GM12878 (cell line): ENCODE results near the gene WNT9A. TPM values are rescaled to one million over a fixed set of nuclear protein-coding genes. Genes with fewer than 3 reads are reported as not detected.

ENCODE experiments used
- ATAC-seq: fragments of 200-7000 bp; cut with Tn5 transposase; 3 replicates; pipeline ENCODE4 v1.9.1; 2020; ENCODE audit warnings: mild to moderate bottlenecking, moderate library complexity
- BruUV-seq: library from RNA; stranded (reverse); fragments of 400-500 nt; replicated peaks from 2 replicates; lab custom pipeline; 2021; lab: Mats Ljungman, UMichigan
- CTCF ChIA-PET: fragments of 300-600 bp; sonication (Branson Sonifier 250); formaldehyde crosslinking; extraction: SDS; loops from one replicate; lab custom pipeline; 2021; ENCODE audit warnings: inconsistent platforms; lab: Yijun Ruan, JAX
- POLR2A ChIA-PET: fragments of 350-600 bp; formaldehyde crosslinking; extraction: SDS; loops from one replicate; lab custom pipeline; 2021; ENCODE audit warnings: inconsistent platforms; lab: Charles Lee
- RAD21 ChIA-PET: fragments of 300-600 bp; sonication (Branson Sonifier 250); formaldehyde crosslinking; loops from one replicate; lab custom pipeline; 2023; ENCODE audit warnings: antibody characterized with exemption; ENCODE audit not compliant: unreplicated experiment; lab: Charles Lee
- SMC1A ChIA-PET: fragments of 300-600 bp; sonication (Branson Sonifier 250); formaldehyde crosslinking; loops from one replicate; lab custom pipeline; 2023; ENCODE audit not compliant: unreplicated experiment, uncharacterized antibody; lab: Charles Lee
- DNase-seq: peaks from one replicate; pipeline ENCODE4 v3.0.0-alpha.2; 2011; ENCODE audit warnings: low read depth, low spot score
- FAIRE-seq: peaks from 3 replicates; lab custom pipeline; 2011; peaks lifted over from hg19 to GRCh38; lab: Jason Lieb, UNC
- H2AFZ ChIP-seq: 2 replicates; pipeline ENCODE4 v1.6.0; 2011; ENCODE audit warnings: low read depth, low read length, control low read depth; ENCODE audit not compliant: control insufficient read depth
- H3K27ac ChIP-seq: 2 replicates; pipeline ENCODE4 v1.5.1; 2011; ENCODE audit warnings: control low read depth; ENCODE audit not compliant: control insufficient read depth, insufficient read depth
- H3K27me3 ChIP-seq, 2 experiments: replicated peaks in 1 of 2; 2 replicates each; pipeline versions ENCODE4 v1.6.0 to v1.6.1; 2011; ENCODE audit warnings: low read length in 1 of 2; ENCODE audit not compliant: control insufficient read depth in 2 of 2, insufficient read depth in 2 of 2
- H3K36me3 ChIP-seq, 2 experiments: 2 replicates each; pipeline ENCODE4 v1.5.1; 2011; ENCODE audit warnings: low read length in 1 of 2; ENCODE audit not compliant: control insufficient read depth in 2 of 2, insufficient read depth in 2 of 2
- H3K4me1 ChIP-seq: 2 replicates; pipeline ENCODE4 v1.6.1; 2011; ENCODE audit warnings: mild to moderate bottlenecking, low read length, moderate library complexity, mixed read lengths; ENCODE audit not compliant: control insufficient read depth, insufficient read depth
- H3K4me2 ChIP-seq: 2 replicates; pipeline ENCODE4 v1.6.0; 2011; ENCODE audit warnings: control low read depth; ENCODE audit not compliant: control insufficient read depth, insufficient read depth
- H3K4me3 ChIP-seq: fragments of 200-600 bp; sonication (generic); 2 replicates; pipeline ENCODE4 v1.5.1; 2016
- H3K79me2 ChIP-seq: 2 replicates; pipeline ENCODE4 v1.6.0; 2011; ENCODE audit warnings: low read length; ENCODE audit not compliant: control insufficient read depth, insufficient read depth
- H3K9ac ChIP-seq: 2 replicates; pipeline ENCODE4 v1.8.0; 2011; ENCODE audit warnings: low read length, control low read depth, mixed read lengths; ENCODE audit not compliant: control insufficient read depth, insufficient read depth
- H3K9me3 ChIP-seq: replicated peaks from 3 replicates; pipeline ENCODE4 v1.5.1; 2011; ENCODE audit warnings: mild to moderate bottlenecking, low read length; ENCODE audit not compliant: control insufficient read depth, insufficient read depth
- H4K20me1 ChIP-seq: 2 replicates; pipeline ENCODE4 v1.6.0; 2011; ENCODE audit not compliant: control insufficient read depth, insufficient read depth
- BCL11A ChIP-seq: IDR thresholded peaks from 2 replicates; pipeline ENCODE4 v1.6.1; 2011; ENCODE audit warnings: low read depth, low read length
- CUX1 ChIP-seq: IDR thresholded peaks from 2 replicates; pipeline ENCODE4 v1.6.1; 2012; ENCODE audit warnings: improper control_type of control experiment, low read depth, low read length; ENCODE audit not compliant: insufficient replicate concordance
- MEF2A ChIP-seq: IDR thresholded peaks from 2 replicates; pipeline ENCODE4 v1.6.1; 2011; ENCODE audit warnings: low read depth, mild to moderate bottlenecking, low read length, moderate library complexity; ENCODE audit not compliant: insufficient read depth
- MXI1 ChIP-seq: fragments of 150-350 bp; IDR thresholded peaks from 2 replicates; pipeline ENCODE4 v1.6.1; 2011; ENCODE audit warnings: low read depth, mild to moderate bottlenecking, inconsistent platforms, low read length, improper control_type of control experiment
- MYC ChIP-seq: IDR thresholded peaks from 2 replicates; pipeline ENCODE4 v1.6.1; 2011; ENCODE audit warnings: mild to moderate bottlenecking, low read length, moderate library complexity, inconsistent platforms; ENCODE audit not compliant: insufficient read depth, insufficient replicate concordance, insufficient read length, severe bottlenecking
- USF2 ChIP-seq: IDR thresholded peaks from 2 replicates; pipeline ENCODE4 v1.6.1; 2011; ENCODE audit warnings: low read depth, low read length, improper control_type of control experiment, borderline replicate concordance
- WGBS: methylation state at CpG from one replicate; pipeline ENCODE4 v1.1.6; 2016; ENCODE audit warnings: low lambda C conversion rate; ENCODE audit not compliant: insufficient replicate concordance, insufficient coverage; ENCODE audit errors: missing lambda C conversion rate; 5-methylcytosine and 5-hydroxymethylcytosine counted together
- in situ Hi-C: fragments of 300-500 bp; cut with MboI; formaldehyde crosslinking; loops from 9 replicates; pipeline ENCODE4 v1.14.3; 2018; ENCODE audit warnings: mixed read lengths
- intact Hi-C: fragments of 100-400 bp; cut with micrococcal nuclease; formaldehyde crosslinking; loops from one replicate; pipeline ENCODE4 v1.14.2; 2022; ENCODE audit not compliant: unreplicated experiment
- polyA plus RNA-seq, 11 experiments: library from polyadenylated mRNA; depleted of rRNA in 4 of 11; unstranded in 6 of 11; stranded (reverse) in 5 of 11; fragments of >200 nt; fragmentation: Nextera tagmentation in 4 of 11; fragmentation: Illumina TruSeq in 1 of 11; extraction: Ambion mirVana in 4 of 11; extraction: Trizol in 1 of 11; gene quantifications; 1 replicate in 1 of 11; 2 replicates in 10 of 11; pipeline versions ENCODE4 v1.2.1 to v1.2.3, GENCODE V29; 2011 to 2016; ENCODE audit warnings: inconsistent platforms in 2 of 11, missing spikeins in 2 of 11, low read depth in 1 of 11
- total RNA-seq, 4 experiments: library from RNA; depleted of rRNA in 3 of 4; stranded (reverse); fragments of >200 nt in 3 of 4; fragmentation: Illumina TruSeq in 1 of 4; extraction: Trizol in 1 of 4; gene quantifications; 2 replicates each; pipeline versions ENCODE4 v1.2.1 to v1.2.3, GENCODE V29; 2013 to 2021

The WNT9A gene
- total and polyA plus RNA-seq, 10 of the 15 experiments (the other 5 are each of a cell fraction or from before 2014, with no cell fraction given), result not detected

- TF ChIP-seq USF2 (no peak), CUX1 (no peak)
Observed at GRCh38 chr1:227899141-227899819, 48.5 kb downstream of the WNT9A start (continued).

GRCh38 chr1:227898502-227899140 lies 49.1 kb downstream of the WNT9A start:
- no TSS peak for BruUV-seq
- RAD21 ChIA-PET, result no interaction called here
- H3K27ac ChIP-seq, result no peak overlapping the region
- in situ Hi-C loops, result no loop called here
- H4K20me1 ChIP-seq, result no peaks in the 10 kb centered on the region
- H3K4me2 ChIP-seq, result no peak overlapping the region
- no peak overlapping the region for H2AFZ ChIP-seq
- H3K36me3 ChIP-seq, result no peaks in the 10 kb centered on the region
- no peaks in the 10 kb centered on the region for H3K27me3 ChIP-seq
- intact Hi-C loops, result no loop called here
- CTCF ChIA-PET, result no interaction called here
- H3K79me2 ChIP-seq, result no peaks in the 10 kb centered on the region
- WGBS, result 7% methylated on average over 12 of the region's 12 CpGs
- SMC1A ChIA-PET, result interaction anchor here (0.6 kb wide), 1 partner anchor 17 kb away, joined by 3 read pairs; no protein-coding TSS in a partner anchor
- no peak overlapping the region for H3K9ac ChIP-seq
- ATAC-seq (no peak), DNase-seq (no peak), FAIRE-seq (no peak)
- no peaks in the 10 kb centered on the region for H3K4me1 ChIP-seq
- no peak overlapping the region for H3K4me3 ChIP-seq
- no peaks in the 10 kb centered on the region for H3K9me3 ChIP-seq
- POLR2A ChIA-PET, result no interaction called here
- TF ChIP-seq MYC, result no peak
- TF ChIP-seq MEF2A, result no peak
- TF ChIP-seq BCL11A, result no peak
- no peak for TF ChIP-seq MXI1
